ENCODE measurements around the gene ANKRD42.
A peak's percentile ranks its signal among the peaks of the same experiment; 100 is the strongest.

Gene ANKRD42

DNA sequence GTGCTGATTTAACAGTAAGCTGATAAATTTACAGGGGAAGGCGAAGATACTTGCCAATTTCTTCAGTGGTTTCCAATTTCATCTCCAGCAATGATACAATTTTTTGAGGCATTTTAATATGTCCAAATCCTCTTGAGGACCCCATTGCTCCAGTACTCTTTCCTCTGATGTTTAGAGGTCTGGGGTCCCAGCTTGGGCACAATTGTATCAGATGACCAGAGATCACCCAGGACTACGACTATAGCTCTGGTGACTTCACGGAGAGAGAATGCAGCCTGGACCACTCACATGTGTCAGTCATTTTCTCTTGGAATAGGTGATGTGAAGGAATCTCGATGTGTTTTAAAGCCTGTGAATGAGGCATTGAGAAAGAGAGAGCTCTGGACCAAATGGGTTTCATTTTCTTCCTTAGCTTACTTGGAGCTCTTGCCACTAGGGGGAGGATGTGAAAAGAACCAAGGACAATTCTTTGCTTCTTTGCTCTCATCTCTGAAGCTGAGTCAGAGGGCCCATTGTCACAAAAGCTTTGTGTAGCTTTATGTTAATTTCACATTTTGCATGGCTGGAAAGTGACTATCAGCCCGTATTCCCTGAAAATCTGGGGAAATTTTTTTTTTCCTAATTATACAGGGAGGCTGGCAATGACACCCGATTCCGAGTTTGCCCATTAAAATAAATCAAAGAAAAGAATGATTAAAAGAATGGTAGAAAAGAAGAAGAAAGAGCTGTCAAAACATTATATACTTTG, 99.4 kb downstream of the ANKRD42 start:
- DNase-seq = peak; percentile 72

DNA sequence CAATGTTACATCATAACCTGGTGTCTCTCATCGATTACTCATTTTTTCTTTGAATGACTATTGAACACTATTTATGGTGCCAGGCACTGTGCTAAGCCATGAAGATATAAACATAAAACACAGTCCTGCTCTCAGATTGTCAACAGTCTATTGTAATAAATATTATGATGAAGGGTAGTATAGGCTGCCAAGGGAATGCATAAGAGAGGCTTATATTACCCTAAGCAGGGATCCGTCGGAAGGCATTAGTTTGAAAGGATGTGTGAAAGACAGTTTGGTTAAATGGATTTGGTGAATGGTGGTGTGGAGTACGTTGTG, 99.9 kb downstream of the ANKRD42 start:
- no peak for DNase-seq

DNA sequence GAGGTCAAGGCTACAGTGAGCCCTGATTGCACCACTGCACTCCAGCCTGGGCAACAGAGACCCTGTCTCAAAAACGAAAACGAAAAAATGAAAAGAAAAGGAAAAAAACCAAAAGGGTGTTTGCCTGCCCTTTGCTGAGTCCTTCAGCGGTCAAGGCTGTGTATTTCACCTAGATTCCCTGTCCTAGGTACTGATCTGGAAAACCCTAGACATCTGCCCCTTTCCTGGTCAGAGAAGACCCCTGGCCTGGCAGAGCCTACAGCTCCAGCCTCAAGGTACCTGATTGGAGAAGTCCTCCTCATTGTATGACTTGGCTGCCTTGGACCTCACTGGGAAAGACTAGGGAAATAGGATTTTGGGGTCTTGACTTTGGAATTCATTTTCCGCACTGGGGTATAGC, 100.7 kb downstream of the ANKRD42 start:
- no peak for DNase-seq
